ENCODE results near the gene CAMK1D. TPM values are rescaled to one million over a fixed set of nuclear protein-coding genes. Genes with fewer than 3 reads are reported as not detected.

Gene CAMK1D
- total RNA-seq, 2 experiments from 2014 or later, result 7.5 to 9.0 TPM

DNA sequence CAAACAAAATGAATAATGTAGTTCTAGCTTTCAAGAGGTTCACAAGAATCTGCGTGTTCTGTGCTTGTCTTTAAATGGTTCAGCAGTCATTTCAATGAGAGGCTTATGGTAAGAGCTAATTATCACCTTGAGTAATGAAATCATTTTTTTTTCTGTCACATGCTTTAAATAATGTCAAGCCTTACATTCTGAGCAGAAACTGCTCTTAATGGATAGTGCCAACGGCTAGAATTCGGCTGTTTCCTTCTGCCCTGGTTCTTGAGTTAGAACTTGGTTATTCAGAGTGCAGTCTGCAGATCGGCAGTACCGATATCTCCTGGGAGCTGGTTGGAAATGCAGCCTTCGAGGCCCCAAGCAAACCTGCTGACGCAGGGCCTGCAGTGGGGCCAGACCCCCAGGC is 316.2 kb downstream of the CAMK1D start:
- Mint-ChIP-seq H3K36me3 (no peaks in the 10 kb centered on the region), H3K27ac (no peak overlapping the region), H3K4me3 (no peak overlapping the region), H3K9me3 (no peaks in the 10 kb centered on the region), H3K27me3 (no peaks in the 10 kb centered on the region), H3K4me1 (no peaks in the 10 kb centered on the region)
- ATAC-seq (ENCODE audit: low read depth) (no peak), DNase-seq (no peak)
- POLR2A ChIA-PET, result no interaction called here

DNA sequence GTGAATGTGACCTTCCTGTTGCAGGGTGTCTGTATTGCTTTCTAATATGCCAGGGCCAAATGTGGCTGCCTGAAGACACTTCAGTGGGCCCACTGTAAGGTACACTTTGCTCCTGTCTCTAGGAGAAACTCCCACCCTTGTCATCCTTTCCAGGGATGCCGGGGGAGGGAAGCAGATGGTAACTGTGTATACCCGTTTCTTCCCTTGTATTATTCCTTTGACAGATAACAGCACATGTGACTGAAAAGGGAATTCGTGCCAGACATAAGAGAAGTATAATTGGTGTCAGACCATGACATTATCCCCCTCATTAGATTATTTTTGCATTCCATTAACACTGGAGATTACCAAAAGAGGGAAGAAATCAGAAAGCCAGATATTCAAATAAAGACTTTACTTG is 317.7 kb downstream of the CAMK1D start:
- no peak overlapping the region for H3K4me3 Mint-ChIP-seq
- H3K36me3 Mint-ChIP-seq, result no peaks in the 10 kb centered on the region
- POLR2A ChIA-PET, result no interaction called here
- no peak for ATAC-seq (ENCODE audit: low read depth)
- H3K27ac Mint-ChIP-seq, result no peak overlapping the region
- no peaks in the 10 kb centered on the region for H3K4me1 Mint-ChIP-seq
- peaks cover 1% of the 10 kb centered on the region for H3K9me3 Mint-ChIP-seq
- no peak for DNase-seq
- H3K27me3 Mint-ChIP-seq, result no peaks in the 10 kb centered on the region

DNA sequence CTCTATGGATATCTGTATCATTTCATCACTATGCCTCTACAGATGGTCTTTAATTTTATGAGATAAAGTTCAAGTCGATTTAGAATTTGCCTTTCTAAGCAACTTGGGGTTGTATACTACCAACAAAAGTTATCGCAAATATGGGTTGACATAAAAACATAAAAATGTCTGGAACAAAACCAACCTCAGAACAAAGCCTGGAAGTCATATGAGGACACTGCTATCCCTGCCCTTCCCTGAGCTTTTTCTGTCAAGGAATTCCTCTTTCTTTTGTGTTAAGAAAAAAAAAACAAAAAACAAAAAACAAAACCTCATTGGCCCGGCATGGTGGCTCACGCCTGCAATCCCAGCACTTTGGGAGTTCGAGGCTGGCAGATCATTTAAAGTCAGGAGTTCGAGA is 319.3 kb downstream of the CAMK1D start:
- no peak overlapping the region for H3K27ac Mint-ChIP-seq
- no peak for ATAC-seq (ENCODE audit: low read depth)
- H3K36me3 Mint-ChIP-seq, result no peaks in the 10 kb centered on the region
- POLR2A ChIA-PET, result no interaction called here
- peaks cover 1% of the 10 kb centered on the region for H3K9me3 Mint-ChIP-seq
- no peak for DNase-seq
- H3K4me3 Mint-ChIP-seq, result no peak overlapping the region
- H3K4me1 Mint-ChIP-seq, result no peaks in the 10 kb centered on the region
- no peaks in the 10 kb centered on the region for H3K27me3 Mint-ChIP-seq

GRCh38 chr10:12670004-12670403 is 320.7 kb downstream of the CAMK1D start:
- no peak for ATAC-seq (ENCODE audit: low read depth)
- Mint-ChIP-seq H3K36me3 (no peaks in the 10 kb centered on the region), H3K27me3 (no peaks in the 10 kb centered on the region), H3K4me3 (no peak overlapping the region), H3K9me3 (peaks cover 1% of the 10 kb centered on the region), H3K4me1 (no peaks in the 10 kb centered on the region), H3K27ac (no peak overlapping the region)
- POLR2A ChIA-PET, result no interaction called here
- no peak for DNase-seq

DNA sequence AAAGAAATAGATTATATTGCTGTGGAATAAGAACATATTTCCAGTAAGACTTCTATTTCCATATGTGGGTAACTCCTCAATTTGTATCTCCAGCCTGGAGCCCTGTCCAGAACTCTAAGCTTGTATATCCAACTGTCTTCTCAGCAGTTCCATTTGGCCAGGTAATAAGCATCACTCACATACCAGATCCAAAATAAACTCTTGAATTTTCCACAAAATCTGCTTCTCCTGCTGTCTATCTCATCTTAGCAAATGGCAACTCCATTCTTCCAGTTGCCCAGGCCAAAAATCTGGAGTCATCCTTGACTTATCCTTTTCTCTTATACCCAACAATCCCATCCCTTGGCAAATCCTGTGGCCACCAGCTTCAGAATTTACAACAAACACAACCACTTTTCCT is 325.8 kb downstream of the CAMK1D start:
- ATAC-seq (ENCODE audit: low read depth) (no peak), DNase-seq (no peak)
- Mint-ChIP-seq H3K27me3 (peaks cover 4% of the 10 kb centered on the region), H3K36me3 (no peaks in the 10 kb centered on the region), H3K27ac (no peak overlapping the region), H3K4me3 (no peak overlapping the region), H3K9me3 (peaks cover 1% of the 10 kb centered on the region), H3K4me1 (peaks cover 4% of the 10 kb centered on the region)
- POLR2A ChIA-PET, result no interaction called here

DNA sequence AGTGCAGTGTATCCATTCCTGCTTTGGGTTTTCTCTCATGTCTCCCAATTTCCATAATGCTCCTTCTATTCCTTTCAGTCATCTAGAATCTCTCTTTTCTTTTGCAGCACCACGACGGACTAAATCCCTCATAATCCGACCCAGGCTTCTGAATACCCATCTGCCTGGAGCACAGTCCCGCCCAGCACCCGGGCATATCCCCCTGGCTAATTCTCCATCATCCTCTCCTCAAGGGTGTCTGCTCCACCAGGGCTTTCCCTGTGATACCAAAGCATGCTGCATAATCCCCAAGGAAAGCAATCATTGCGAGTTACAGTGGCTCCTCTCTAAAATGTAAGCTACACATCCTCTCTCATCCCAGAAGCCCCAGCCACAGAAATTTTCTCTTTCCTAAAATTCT is 330.3 kb downstream of the CAMK1D start:
- Mint-ChIP-seq H3K4me1 (peaks cover 9% of the 10 kb centered on the region), H3K27ac (no peak overlapping the region), H3K9me3 (no peaks in the 10 kb centered on the region), H3K27me3 (peaks cover 4% of the 10 kb centered on the region), H3K36me3 (no peaks in the 10 kb centered on the region), H3K4me3 (no peak overlapping the region)
- DNase-seq, result no peak
- POLR2A ChIA-PET, result no interaction called here
- ATAC-seq (ENCODE audit: low read depth), result no peak

GRCh38 chr10:12681252-12681651 is 331.9 kb downstream of the CAMK1D start:
- Mint-ChIP-seq H3K27me3 (peaks cover 4% of the 10 kb centered on the region), H3K27ac (no peak overlapping the region), H3K4me1 (peaks cover 5% of the 10 kb centered on the region), H3K4me3 (peak overlapping the region; percentile 5), H3K36me3 (no peaks in the 10 kb centered on the region), H3K9me3 (no peaks in the 10 kb centered on the region)
- POLR2A ChIA-PET, result no interaction called here
- peak; percentile 58 for ATAC-seq (ENCODE audit: low read depth)
- peak; percentile 35 for DNase-seq

GRCh38 chr10:12684784-12685183 is 335.4 kb downstream of the CAMK1D start:
- Mint-ChIP-seq H3K4me3 (no peak overlapping the region), H3K27ac (no peak overlapping the region), H3K4me1 (peaks cover 5% of the 10 kb centered on the region), H3K27me3 (peaks cover 1% of the 10 kb centered on the region), H3K9me3 (no peaks in the 10 kb centered on the region), H3K36me3 (no peaks in the 10 kb centered on the region)
- POLR2A ChIA-PET, result no interaction called here
- DNase-seq (no peak), ATAC-seq (ENCODE audit: low read depth) (no peak)

- H3K36me3 Mint-ChIP-seq, result no peaks in the 10 kb centered on the region
- DNase-seq (no peak), ATAC-seq (ENCODE audit: low read depth) (no peak)
- H3K27me3 Mint-ChIP-seq, result no peaks in the 10 kb centered on the region
- peaks cover 5% of the 10 kb centered on the region for H3K4me1 Mint-ChIP-seq
- POLR2A ChIA-PET, result no interaction called here
- H3K27ac Mint-ChIP-seq, result no peak overlapping the region
- no peaks in the 10 kb centered on the region for H3K9me3 Mint-ChIP-seq
- no peak overlapping the region for H3K4me3 Mint-ChIP-seq
Observed at GRCh38 chr10:12685261-12686058, 336.1 kb downstream of the CAMK1D start.

GRCh38 chr10:12687996-12688395 is 338.6 kb downstream of the CAMK1D start:
- ATAC-seq (ENCODE audit: low read depth) (no peak), DNase-seq (no peak)
- no peak overlapping the region for H3K4me3 Mint-ChIP-seq
- POLR2A ChIA-PET, result no interaction called here
- H3K9me3 Mint-ChIP-seq, result no peaks in the 10 kb centered on the region
- H3K27ac Mint-ChIP-seq, result no peak overlapping the region
- H3K4me1 Mint-ChIP-seq, result no peaks in the 10 kb centered on the region
- H3K27me3 Mint-ChIP-seq, result no peaks in the 10 kb centered on the region
- H3K36me3 Mint-ChIP-seq, result no peaks in the 10 kb centered on the region

GRCh38 chr10:12689893-12690292 is 340.5 kb downstream of the CAMK1D start:
- ATAC-seq (ENCODE audit: low read depth), result no peak
- no peak overlapping the region for H3K4me3 Mint-ChIP-seq
- POLR2A ChIA-PET, result no interaction called here

GRCh38 chr10:12690525-12691126 is 341.3 kb downstream of the CAMK1D start:
- H3K27ac Mint-ChIP-seq, result no peak overlapping the region
- no peaks in the 10 kb centered on the region for H3K36me3 Mint-ChIP-seq
- no peaks in the 10 kb centered on the region for H3K9me3 Mint-ChIP-seq
- ATAC-seq (ENCODE audit: low read depth), result no peak
- H3K4me3 Mint-ChIP-seq, result no peak overlapping the region
- POLR2A ChIA-PET, result no interaction called here
- H3K4me1 Mint-ChIP-seq, result no peaks in the 10 kb centered on the region
- no peaks in the 10 kb centered on the region for H3K27me3 Mint-ChIP-seq
- no peak for DNase-seq

More at GRCh38 chr10:12689893-12690292, 340.5 kb downstream of the CAMK1D start:
- DNase-seq, result no peak
- Mint-ChIP-seq H3K36me3 (no peaks in the 10 kb centered on the region), H3K4me1 (no peaks in the 10 kb centered on the region), H3K9me3 (no peaks in the 10 kb centered on the region), H3K27ac (no peak overlapping the region), H3K27me3 (no peaks in the 10 kb centered on the region)

- no peak for DNase-seq
- no peaks in the 10 kb centered on the region for H3K36me3 Mint-ChIP-seq
- H3K27ac Mint-ChIP-seq, result no peak overlapping the region
- H3K9me3 Mint-ChIP-seq, result no peaks in the 10 kb centered on the region
- no peak overlapping the region for H3K4me3 Mint-ChIP-seq
- H3K4me1 Mint-ChIP-seq, result no peaks in the 10 kb centered on the region
- POLR2A ChIA-PET, result no interaction called here
- ATAC-seq (ENCODE audit: low read depth), result no peak
- H3K27me3 Mint-ChIP-seq, result no peaks in the 10 kb centered on the region
Observed at GRCh38 chr10:12691596-12691995, 342.2 kb downstream of the CAMK1D start.

- Mint-ChIP-seq H3K9me3 (no peaks in the 10 kb centered on the region), H3K27ac (no peak overlapping the region), H3K4me1 (peaks cover 4% of the 10 kb centered on the region), H3K27me3 (no peaks in the 10 kb centered on the region), H3K36me3 (no peaks in the 10 kb centered on the region), H3K4me3 (no peak overlapping the region)
- DNase-seq (no peak), ATAC-seq (ENCODE audit: low read depth) (no peak)
- POLR2A ChIA-PET, result no interaction called here
Observed at GRCh38 chr10:12697764-12698163, 348.4 kb downstream of the CAMK1D start.
